ENCODE measurements around the gene COX7A2L. TPM values are rescaled to one million over a fixed set of nuclear protein-coding genes. Genes with fewer than 3 reads are reported as not detected.
"Not testable (repeated sequence)": the region's sequence is repeated elsewhere in the genome, so short reads cannot be mapped to it uniquely, and the experiment has no call there.

COX7A2L gene
- total RNA-seq, 3 donors from 2014 or later (not counting 1 experiment from before 2014, with no cell fraction given) = 45.8 to 59.1 (median 58.1) TPM

GRCh38 chr2:42383855-42384530 lies 23.0 kb upstream of the COX7A2L start:
- Mint-ChIP-seq H3K27ac (no peak overlapping the region), H3K4me3 (no peak overlapping the region), H3K27me3 (ENCODE audit: low read depth in 2 of 2) (peaks cover 8 to 11% of the 10 kb centered on the region in 2 donors), H3K9me3 (no peaks in the 10 kb centered on the region), H3K36me3 (no peaks in the 10 kb centered on the region), H3K4me1 (no peaks in the 10 kb centered on the region)
- Histone ChIP-seq H3K4me1 (ENCODE audit: control insufficient read depth, insufficient read depth, low read length) (no peaks in the 10 kb centered on the region), H3K9me3 (ENCODE audit: control insufficient read depth, insufficient read depth, low read length) (no peaks in the 10 kb centered on the region), H3K36me3 (ENCODE audit: control insufficient read depth, insufficient read depth, low read length) (no peaks in the 10 kb centered on the region), H3K4me3 (ENCODE audit: low read length) (no peak overlapping the region), H3K27me3 (ENCODE audit: control insufficient read depth, insufficient read depth, low read length) (no peaks in the 10 kb centered on the region), H3K27ac (ENCODE audit: low read length) (no peak overlapping the region)
- 88% methylated on average over 11 of the region's 11 CpGs for WGBS (ENCODE audit: insufficient coverage)
- ATAC-seq (no peak), DNase-seq (no peak)
- TF ChIP-seq, protein P1, sequence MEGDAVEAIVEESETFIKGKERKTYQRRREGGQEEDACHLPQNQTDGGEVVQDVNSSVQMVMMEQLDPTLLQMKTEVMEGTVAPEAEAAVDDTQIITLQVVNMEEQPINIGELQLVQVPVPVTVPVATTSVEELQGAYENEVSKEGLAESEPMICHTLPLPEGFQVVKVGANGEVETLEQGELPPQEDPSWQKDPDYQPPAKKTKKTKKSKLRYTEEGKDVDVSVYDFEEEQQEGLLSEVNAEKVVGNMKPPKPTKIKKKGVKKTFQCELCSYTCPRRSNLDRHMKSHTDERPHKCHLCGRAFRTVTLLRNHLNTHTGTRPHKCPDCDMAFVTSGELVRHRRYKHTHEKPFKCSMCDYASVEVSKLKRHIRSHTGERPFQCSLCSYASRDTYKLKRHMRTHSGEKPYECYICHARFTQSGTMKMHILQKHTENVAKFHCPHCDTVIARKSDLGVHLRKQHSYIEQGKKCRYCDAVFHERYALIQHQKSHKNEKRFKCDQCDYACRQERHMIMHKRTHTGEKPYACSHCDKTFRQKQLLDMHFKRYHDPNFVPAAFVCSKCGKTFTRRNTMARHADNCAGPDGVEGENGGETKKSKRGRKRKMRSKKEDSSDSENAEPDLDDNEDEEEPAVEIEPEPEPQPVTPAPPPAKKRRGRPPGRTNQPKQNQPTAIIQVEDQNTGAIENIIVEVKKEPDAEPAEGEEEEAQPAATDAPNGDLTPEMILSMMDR (IDR thresholded peaks at IDR 0.05) = no peak
- intact Hi-C loops (cut with micrococcal nuclease) = no loop called here

DNA sequence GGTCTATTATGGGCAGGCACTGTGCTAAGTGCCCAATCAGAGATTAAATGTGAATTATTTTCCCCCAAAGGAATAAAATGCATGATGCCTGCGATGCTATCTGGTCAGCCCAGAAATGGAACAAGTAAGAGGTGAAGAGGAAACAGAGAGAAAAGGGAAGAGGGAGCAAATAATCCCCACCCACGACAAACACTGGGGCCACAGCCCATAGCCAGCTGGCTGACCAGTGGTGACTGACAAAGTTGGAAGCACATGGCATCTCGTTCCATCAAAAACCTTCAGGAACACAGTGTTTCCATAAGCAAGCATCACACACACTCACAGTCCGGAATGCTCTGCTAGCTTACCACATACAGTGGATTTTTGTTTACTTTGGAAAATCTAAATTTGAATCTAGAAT lies 21.1 kb upstream of the COX7A2L start:
- 73% methylated on average over 4 of the region's 4 CpGs for WGBS (ENCODE audit: insufficient coverage)
- no peak overlapping the region for H3K27ac ChIP-seq (ENCODE audit: low read length)

GRCh38 chr2:42380026-42380425 lies 19.0 kb upstream of the COX7A2L start:
- intact Hi-C loops (cut with micrococcal nuclease); H3K4me3 ChIP-seq (ENCODE audit: low read length): not testable (repeated sequence)
- WGBS (ENCODE audit: insufficient coverage) = 94% methylated on average over 6 of the region's 7 CpGs

More for the DNA sequence above, 21.1 kb upstream of the COX7A2L start:
- peaks cover 8 to 11% of the 10 kb centered on the region in 2 donors for H3K27me3 Mint-ChIP-seq (ENCODE audit: low read depth in 2 of 2)
- H3K27me3 ChIP-seq (ENCODE audit: control insufficient read depth, insufficient read depth, low read length) = no peaks in the 10 kb centered on the region
- no peaks in the 10 kb centered on the region for H3K9me3 Mint-ChIP-seq
- ATAC-seq = no peak
- no peak overlapping the region for H3K27ac Mint-ChIP-seq
- no peak overlapping the region for H3K4me3 ChIP-seq (ENCODE audit: low read length)
- H3K4me1 Mint-ChIP-seq = no peaks in the 10 kb centered on the region
- no peaks in the 10 kb centered on the region for H3K4me1 ChIP-seq (ENCODE audit: control insufficient read depth, insufficient read depth, low read length)
- no peak for DNase-seq
- no peaks in the 10 kb centered on the region for H3K36me3 Mint-ChIP-seq
- intact Hi-C loops (cut with micrococcal nuclease) = no loop called here
- TF ChIP-seq, protein P1 (IDR thresholded peaks at IDR 0.05) = no peak
- no peak overlapping the region for H3K4me3 Mint-ChIP-seq
- no peaks in the 10 kb centered on the region for H3K36me3 ChIP-seq (ENCODE audit: control insufficient read depth, insufficient read depth, low read length)
- H3K9me3 ChIP-seq (ENCODE audit: control insufficient read depth, insufficient read depth, low read length) = no peaks in the 10 kb centered on the region

GRCh38 chr2:42378415-42378814 lies 17.4 kb upstream of the COX7A2L start:
- Mint-ChIP-seq H3K36me3 (no peaks in the 10 kb centered on the region), H3K4me1 (no peaks in the 10 kb centered on the region), H3K9me3 (no peaks in the 10 kb centered on the region), H3K27ac (no peak overlapping the region), H3K4me3 (no peak overlapping the region), H3K27me3 (ENCODE audit: low read depth in 2 of 2) (peaks cover 17 to 21% of the 10 kb centered on the region in 2 donors)
- Histone ChIP-seq H3K4me1 (ENCODE audit: control insufficient read depth, insufficient read depth, low read length) (no peaks in the 10 kb centered on the region), H3K27me3 (ENCODE audit: control insufficient read depth, insufficient read depth, low read length) (no peaks in the 10 kb centered on the region), H3K36me3 (ENCODE audit: control insufficient read depth, insufficient read depth, low read length) (no peaks in the 10 kb centered on the region), H3K9me3 (ENCODE audit: control insufficient read depth, insufficient read depth, low read length) (no peaks in the 10 kb centered on the region), H3K4me3 (ENCODE audit: low read length) (no peak overlapping the region), H3K27ac (ENCODE audit: low read length) (no peak overlapping the region)
- intact Hi-C loops (cut with micrococcal nuclease) = no loop called here
- TF ChIP-seq, protein P1 (IDR thresholded peaks at IDR 0.05) = no peak
- DNase-seq (no peak), ATAC-seq (no peak)
- WGBS (ENCODE audit: insufficient coverage) = 97% methylated on average over 6 of the region's 9 CpGs

More at GRCh38 chr2:42380026-42380425, 19.0 kb upstream of the COX7A2L start:
- not testable (repeated sequence) for H3K9me3 Mint-ChIP-seq; H3K9me3 ChIP-seq (ENCODE audit: control insufficient read depth, insufficient read depth, low read length); H3K4me1 ChIP-seq (ENCODE audit: control insufficient read depth, insufficient read depth, low read length); ATAC-seq; H3K4me1 Mint-ChIP-seq; H3K36me3 Mint-ChIP-seq; DNase-seq; H3K4me3 Mint-ChIP-seq; H3K27ac Mint-ChIP-seq; H3K36me3 ChIP-seq (ENCODE audit: control insufficient read depth, insufficient read depth, low read length); H3K27me3 ChIP-seq (ENCODE audit: control insufficient read depth, insufficient read depth, low read length); H3K27ac ChIP-seq (ENCODE audit: low read length)
- peaks cover 11 to 21% of the 10 kb centered on the region in 2 donors for H3K27me3 Mint-ChIP-seq (ENCODE audit: low read depth in 2 of 2)
